Measurements from ENCODE around the gene NAA60.

GRCh38 chr16:3465301-3465700, 21.8 kb downstream of the NAA60 start:
- TF ChIP-seq, protein P1, sequence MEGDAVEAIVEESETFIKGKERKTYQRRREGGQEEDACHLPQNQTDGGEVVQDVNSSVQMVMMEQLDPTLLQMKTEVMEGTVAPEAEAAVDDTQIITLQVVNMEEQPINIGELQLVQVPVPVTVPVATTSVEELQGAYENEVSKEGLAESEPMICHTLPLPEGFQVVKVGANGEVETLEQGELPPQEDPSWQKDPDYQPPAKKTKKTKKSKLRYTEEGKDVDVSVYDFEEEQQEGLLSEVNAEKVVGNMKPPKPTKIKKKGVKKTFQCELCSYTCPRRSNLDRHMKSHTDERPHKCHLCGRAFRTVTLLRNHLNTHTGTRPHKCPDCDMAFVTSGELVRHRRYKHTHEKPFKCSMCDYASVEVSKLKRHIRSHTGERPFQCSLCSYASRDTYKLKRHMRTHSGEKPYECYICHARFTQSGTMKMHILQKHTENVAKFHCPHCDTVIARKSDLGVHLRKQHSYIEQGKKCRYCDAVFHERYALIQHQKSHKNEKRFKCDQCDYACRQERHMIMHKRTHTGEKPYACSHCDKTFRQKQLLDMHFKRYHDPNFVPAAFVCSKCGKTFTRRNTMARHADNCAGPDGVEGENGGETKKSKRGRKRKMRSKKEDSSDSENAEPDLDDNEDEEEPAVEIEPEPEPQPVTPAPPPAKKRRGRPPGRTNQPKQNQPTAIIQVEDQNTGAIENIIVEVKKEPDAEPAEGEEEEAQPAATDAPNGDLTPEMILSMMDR (conservative IDR thresholded peaks at IDR 0.05 in 1 of 2, IDR thresholded peaks at IDR 0.05 in 1 of 2; ENCODE audit: extremely low read depth in 1 of 2, insufficient read depth in 1 of 2, low read depth in 1 of 2, low read length in 2 of 2): no peak
- no peak for TF ChIP-seq EZH2 (IDR thresholded peaks at IDR 0.05; ENCODE audit: borderline replicate concordance, low read length)
